Keratinocyte (primary cell): ENCODE data around the gene NAP1L5.

Experiments used
- CTCF ChIP-seq, 3 experiments: IDR thresholded peaks in 1 of 3; conservative IDR thresholded peaks in 1 of 3; optimal IDR thresholded peaks in 1 of 3; 2 replicates in 2 of 3; 3 replicates in 1 of 3; pipeline versions ENCODE3 to v1.5.1; 2011; ENCODE audit warnings: low read length in 3 of 3, mild to moderate bottlenecking in 3 of 3, moderate library complexity in 2 of 3, control low read depth in 1 of 3, inconsistent platforms in 1 of 3; ENCODE audit not compliant: insufficient read depth in 2 of 3; ENCODE audit errors: extremely low read depth in 1 of 3
- EZH2 ChIP-seq: IDR thresholded peaks from one replicate; pipeline ENCODE4 v1.6.1; 2012; ENCODE audit warnings: inconsistent platforms, mild to moderate bottlenecking, low read length, moderate library complexity

DNA sequence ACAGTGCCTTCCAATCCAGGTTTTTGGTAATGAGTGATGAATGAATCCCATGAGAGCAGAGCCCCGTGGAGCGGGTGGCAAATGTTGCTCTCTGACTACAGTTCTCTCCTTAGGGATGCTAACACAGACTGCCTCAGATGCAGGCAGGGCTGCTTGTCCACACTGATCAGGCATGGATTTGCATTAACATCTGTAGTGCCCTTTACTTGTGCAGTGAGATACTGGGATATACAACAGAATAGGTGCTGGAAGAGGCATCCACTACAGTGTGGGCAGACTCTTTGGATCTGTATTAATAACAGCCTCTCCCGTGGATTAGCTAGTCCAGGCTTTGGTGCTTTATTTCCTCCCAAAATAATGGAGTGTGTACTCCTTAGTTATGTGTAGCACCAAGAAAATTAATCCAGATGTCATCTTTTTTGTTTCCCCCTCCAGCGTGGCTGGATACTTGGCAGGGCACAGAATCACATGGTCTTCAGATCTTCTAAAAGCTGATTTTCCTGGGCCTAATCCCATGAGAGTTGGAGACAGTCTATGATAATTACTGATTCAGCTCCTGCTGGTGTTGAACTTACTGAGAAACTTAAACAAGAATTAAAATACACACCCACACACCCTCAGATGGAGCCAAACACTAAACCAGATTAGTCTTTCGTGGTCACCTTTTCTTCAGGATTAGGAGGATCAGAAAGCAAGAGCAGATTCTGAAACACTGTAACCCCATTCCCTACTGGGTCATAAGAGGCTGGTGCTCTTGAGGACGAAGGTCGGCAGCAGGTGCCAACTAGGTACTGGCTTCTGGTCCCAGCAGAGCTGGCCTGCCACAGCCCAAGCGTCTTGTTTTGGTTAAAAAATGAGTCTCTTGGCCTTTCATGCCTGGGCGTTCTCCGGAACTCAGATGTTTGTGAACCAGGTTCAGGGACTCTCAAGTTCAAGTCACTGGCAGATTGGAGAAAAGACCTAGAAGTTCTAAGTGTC lies 23.1 kb upstream of the NAP1L5 start:
- no peak for TF ChIP-seq CTCF (optimal IDR thresholded peaks at IDR 0.05 in 1 of 3, IDR thresholded peaks at IDR 0.05 in 1 of 3, conservative IDR thresholded peaks at IDR 0.05 in 1 of 3; ENCODE audit: extremely low read depth in 1 of 3, insufficient read depth in 2 of 3, low read length in 3 of 3)
- no peak for TF ChIP-seq EZH2
